Activated CD4-positive, CD25-positive, alpha-beta regulatory T cell treated with anti-CD3 and anti-CD28 coated beads, Interleukin-2, amount 50 U/mL, for 72 hours (primary cell): ENCODE data around the gene TRIP4.
"Not testable (repeated sequence)": the region's sequence is repeated elsewhere in the genome, so short reads cannot be mapped to it uniquely, and the experiment has no call there.

Source experiments
- DNase-seq: peaks from one replicate; pipeline ENCODE4 v3.0.0; 2021

The TRIP4 gene

DNA sequence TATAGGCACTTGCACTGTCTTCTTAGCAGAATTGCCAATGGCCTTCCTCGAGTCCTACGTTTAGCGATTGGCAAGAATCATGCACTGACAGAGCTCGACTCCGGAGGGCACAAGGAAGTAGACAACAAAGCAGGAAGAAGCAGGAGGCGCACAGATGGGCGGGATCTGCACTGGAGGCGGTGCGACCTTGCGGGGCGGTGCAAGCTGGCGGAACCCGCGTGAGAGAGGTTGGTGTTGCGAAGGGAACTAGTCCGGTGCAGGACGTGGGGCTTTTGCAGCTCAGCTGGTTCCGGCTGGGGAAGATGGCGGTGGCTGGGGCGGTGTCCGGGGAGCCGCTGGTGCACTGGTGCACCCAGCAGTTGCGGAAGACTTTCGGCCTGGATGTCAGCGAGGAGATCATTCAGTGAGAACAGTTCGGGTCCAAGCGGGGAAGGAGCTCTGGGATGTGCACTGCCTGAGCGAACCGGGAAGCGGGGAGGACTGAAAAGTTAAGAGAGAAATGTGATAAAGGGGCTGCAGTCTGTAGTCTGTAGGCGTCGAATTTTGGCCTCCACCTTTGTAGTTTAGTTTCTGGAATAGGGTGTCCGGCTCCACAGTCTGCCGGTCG lies at the start of gene TRIP4:
TSS of gene TRIP4 (plus strand) at position 275 of the 607 bp plus-strand sequence. CDS start at position 303, 28 bp downstream.
- DNase-seq = peak; percentile 93

DNA sequence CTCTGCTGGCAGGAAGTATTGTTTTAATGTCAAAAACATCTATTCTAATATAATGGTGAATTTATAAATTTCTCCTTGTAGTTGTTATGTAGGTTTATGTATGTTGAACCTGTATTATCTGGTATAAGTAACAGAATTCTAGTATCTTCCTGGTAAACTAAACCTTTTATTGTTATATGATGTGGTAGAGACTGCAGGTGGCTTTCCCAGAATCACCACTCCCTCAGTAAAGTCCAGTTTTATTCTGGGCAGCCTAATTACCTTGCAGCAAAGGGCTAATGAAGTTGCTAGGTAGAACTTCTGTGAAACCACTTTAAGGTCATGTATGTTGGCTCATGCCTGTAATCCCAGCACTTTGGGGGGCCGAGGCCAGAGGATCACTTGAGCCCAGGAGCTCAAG lies 47.3 kb upstream of the TRIP4 start:
- DNase-seq = no peak

DNA sequence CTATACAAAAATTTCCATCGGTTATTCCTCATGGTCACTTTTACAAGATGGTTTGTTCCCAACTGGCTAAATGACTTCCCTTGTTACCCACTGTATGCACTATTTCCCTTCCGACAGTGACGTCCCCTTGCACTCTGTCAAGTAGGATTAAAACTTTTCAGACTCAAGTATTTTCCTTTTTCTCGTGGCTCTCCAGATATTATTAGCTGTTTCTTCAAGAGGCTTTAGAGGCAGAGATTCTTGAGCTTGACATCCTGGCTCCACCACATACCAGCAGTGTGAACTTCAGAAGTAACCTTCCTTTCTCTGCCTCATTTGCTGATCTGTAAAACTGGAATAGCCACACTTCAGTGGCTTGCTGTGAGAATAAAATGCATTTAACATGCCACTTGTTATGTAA lies 45.7 kb upstream of the TRIP4 start:
- no peak for DNase-seq

DNA sequence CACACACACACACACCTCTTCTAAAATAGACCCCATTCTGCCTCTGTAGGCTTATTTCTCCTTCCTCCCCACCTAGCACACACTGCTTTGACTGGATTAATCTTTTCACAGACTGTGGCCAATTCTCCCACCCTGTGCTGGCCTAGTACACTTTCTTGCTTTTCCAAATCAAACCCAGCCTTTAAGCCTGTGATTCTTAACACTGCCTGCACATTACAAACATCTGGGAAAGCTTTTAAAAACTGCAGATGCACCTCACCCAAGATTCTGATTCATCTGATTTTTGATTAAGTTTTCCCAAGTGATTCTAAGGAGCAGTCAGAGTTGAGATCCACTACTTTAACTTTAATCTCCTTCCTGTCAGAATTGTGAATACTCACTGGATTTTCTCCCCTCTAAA lies 44.4 kb upstream of the TRIP4 start:
- DNase-seq = no peak

DNA sequence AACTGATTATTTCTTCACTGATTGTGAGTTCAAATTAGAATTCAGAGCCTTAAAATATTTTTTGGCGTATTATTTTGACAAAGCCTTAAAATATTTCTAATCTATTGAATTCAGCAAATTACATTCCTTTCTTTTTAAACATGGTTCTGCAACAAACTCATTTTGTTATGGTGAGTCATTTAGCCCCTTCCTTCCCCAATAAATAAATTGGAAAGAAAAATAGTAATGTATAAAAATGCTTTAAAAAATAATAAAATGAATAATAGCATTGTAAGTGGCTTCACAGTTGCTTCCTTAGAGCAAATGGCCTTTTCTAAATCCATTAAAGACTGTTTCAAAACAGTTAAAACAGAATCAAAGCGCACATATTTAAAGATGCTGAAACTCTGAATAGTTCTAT lies 43.8 kb upstream of the TRIP4 start:
- no peak for DNase-seq

DNA sequence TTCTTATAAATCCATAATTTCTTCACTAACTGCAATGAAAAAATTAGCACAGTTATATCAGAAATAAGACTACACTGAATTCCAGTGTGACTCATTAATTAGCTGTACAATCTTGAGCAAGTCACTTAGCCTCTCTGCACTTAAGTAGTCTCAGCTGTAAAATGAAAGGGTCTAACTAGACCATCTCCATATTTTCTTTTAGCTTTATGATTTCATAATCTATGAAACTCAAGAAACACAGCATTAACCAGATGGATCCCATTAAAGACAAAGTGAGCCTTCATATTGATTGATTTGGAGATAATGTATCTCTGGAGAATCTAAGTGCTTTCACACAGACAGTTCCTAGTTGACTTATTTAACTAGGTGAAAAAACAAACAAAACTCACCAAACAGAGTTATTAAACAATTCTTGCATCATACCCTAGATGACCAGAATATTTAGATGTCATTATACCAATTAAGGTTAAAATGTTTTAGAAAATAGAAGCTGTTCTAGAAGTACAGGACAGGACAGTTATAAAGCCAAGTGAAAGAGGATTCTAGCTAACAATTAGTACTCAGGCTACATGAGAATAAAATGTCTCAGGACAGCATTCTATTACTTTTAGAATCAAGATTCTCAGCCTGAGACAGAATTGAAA lies 42.9 kb upstream of the TRIP4 start:
- no peak for DNase-seq

DNA sequence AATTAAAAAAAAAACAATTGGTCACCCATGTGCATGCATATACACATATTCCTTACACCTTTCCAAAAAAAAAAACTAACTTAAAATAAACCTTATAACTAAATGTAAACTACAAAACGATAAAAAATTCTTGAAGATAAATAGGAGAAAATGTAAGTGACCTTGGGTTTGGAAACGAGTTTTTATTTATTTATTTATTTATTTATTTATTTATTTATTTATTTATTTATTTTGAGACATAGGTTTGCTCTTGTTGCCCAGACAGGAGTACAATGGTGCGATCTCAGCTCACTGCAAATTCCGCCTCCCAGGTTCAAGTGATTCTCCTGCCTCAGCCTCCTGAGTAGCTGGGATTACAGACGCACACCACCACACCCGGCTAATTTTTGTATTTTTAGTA lies 41.4 kb upstream of the TRIP4 start:
- not testable (repeated sequence) for DNase-seq

DNA sequence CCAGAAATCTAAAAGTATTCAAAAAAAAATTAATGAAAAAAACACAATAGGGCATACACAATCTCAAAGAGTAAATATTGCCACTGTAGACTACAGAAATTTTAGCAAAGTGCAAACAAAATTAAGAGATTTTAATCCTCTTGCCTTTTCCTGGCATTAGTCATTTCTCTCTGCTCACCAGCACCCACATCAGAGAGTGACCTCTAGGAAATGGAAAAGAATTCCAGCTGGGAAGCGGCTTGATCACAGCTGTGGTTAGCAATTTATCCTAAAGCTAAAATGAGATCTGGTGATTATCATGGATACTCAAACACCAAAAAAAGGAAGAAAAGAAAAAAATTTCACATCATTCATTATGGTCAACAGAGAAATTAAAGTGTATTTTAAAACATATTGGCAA lies 39.2 kb upstream of the TRIP4 start:
- DNase-seq = no peak

DNA sequence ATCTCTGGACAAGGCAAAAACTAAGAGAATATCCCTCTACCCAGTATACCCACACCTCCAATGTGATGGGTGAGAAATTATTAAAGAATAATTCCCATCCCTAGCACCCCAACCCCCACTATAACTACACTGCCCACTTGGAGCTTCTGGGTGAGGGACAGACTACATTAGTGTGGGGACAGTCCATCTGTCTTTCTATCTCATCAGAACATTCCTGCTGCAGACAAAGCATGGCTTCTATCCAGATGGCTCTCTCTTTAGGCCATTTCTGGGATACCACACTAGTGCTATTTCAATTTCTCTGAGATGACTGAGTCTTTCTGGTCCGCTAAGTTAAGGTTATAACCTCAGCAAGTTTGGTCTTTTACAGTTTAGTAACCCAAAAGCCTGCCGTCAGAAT lies 38.3 kb upstream of the TRIP4 start:
- no peak for DNase-seq

DNA sequence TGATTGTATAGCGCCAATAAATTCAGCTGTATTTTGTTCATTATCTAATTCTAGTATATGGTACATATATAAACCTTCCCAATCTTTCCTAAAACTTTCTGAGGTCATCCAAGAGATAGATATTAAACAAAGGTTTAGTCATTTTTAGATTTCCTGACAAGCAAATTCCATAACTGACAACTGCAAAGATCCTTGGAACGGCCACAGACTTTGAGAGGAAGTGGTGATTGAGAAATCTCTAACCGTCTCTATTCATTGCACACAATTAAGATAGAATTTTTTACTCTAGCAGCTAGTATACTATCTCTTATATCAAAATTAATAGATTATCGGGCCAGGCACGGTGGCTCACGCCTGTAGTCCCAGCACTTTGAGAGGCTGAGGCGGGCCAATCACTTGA lies 36.4 kb upstream of the TRIP4 start:
- DNase-seq = no peak

DNA sequence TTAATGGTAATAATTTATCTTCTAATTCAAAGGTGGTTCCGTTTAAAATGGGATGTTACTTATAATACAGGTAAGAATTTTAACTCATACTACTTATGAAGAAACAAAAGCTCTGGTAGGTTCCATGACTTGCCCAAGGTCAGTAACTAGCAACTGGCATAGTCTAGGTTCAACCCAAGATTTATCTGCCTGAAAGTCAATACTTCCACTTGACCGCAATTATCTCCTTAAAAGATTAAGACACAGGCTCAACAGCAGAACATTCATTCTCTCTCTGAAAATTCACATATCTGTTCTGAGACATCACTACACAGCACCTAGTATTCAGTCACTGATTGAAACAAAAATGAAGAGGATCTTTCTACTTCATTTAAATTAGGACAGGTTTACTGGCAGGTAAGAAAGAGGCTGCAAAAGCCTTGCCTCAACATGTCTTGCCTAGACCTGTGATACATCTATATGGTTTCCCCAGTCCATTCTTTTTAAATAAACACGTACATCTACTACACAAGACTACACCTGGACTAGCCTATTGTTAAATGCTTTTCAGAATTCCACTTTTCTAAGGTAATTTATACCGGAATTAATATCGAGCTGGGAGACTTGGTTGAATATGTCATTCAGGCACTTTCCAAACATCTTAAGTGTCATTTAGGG lies 32.8 kb upstream of the TRIP4 start:
- DNase-seq = no peak

DNA sequence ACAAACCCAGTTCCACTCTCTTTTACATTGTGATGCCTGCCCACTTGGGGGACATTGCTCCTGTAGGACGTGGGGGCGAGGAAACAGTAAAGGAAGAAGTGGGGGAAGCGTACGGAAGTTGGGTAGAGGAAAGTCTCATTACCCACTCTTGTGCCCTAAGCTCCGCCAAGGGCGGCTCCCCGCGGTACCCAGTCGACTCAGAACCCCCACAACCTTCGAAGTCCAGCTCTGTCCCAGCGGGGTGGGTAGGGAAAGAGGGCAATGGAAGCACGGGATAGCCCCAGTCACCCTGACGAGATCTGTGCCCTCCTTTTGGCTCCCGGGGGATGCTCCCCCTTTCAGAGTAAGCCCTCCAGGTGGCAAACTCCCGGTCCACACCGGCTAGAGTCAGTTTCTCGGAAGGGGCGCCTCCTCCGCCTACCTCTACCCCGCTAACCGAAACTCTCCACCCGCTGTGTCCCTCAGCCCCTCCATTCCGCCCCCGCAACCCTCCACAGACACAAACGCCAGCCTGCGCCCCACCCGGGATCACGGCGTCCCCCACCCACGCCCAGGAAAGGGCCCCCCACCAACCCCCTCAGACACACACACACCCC lies 32.2 kb upstream of the TRIP4 start:
- no peak for DNase-seq

DNA sequence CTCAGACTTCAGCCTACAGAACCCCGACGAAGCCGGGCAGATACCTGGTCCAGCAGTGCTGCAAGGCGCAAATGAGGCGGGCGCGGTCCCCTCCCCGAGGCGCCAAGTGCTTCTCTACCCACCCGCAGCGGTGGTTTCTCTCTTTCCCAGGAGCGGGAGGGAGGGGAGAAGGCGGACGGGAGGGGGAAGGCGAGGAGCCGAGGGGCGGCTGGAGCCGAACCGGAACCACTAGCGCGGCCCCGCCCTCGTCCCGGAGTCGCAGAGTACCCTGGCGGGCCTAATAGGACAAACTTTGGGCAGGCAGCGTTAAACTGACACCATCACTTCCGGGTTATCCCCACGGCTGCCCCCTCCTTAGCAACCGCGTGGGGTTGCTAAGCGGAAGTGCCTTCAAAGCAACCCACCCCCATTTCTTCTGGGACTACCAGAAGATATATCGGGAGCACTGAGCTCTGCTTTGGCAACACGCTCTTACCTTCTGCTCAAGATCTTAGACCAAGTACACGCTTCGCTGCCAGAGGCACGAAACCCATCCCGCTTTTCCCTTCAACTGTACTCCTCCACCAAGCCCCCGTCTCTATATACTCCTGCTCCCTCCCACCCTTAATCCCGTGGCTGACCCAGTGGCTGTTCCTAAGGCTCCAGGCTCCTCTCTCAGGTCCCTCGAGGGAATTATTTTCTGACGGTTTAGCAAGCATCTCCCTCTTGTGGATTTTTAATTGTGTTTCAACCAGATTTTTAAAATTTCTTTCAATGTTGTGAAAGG lies 31.5 kb upstream of the TRIP4 start, which contains the start of gene CSNK1G1:
TSS of gene CSNK1G1 (minus strand) at position 230 of the 766 bp plus-strand sequence. CDS start 55,674 bp downstream, outside the sequence.
- peak; percentile 88 for DNase-seq

DNA sequence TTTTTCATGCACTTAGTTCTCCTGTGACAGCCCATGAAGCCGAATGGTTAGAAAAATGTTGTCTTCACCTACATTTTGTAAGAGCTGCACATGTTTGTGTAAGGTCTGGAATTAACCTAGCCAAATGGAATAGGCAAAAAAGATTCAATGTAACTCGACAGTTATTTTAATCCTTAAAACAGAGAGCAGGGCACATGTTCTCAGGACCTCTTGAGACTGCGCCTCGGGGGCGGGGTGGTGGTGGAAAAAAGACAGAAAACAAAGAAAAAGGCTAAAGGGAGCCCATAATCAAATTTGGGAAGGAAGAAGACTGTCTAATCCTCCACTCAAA lies 31.0 kb upstream of the TRIP4 start:
- DNase-seq = no peak

DNA sequence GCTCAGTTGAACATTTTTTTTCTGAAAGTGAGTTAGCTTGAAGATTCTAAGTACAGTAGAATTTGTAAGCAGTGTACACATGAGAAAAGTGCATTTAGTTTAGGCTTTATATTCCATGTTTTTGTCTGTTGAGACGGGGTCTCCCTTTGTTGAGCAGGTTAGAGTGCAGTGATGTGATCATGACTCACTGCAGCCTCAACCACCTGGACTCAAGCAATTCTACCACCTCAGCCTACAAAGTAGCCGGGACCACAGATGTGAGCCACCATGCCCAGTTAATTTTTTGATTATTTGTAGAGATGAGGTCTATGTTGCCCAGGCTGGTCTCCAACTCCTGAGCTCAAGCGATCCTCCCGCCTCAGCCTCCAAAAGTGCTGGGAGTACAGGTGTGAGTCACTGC lies 26.4 kb upstream of the TRIP4 start:
- no peak for DNase-seq

DNA sequence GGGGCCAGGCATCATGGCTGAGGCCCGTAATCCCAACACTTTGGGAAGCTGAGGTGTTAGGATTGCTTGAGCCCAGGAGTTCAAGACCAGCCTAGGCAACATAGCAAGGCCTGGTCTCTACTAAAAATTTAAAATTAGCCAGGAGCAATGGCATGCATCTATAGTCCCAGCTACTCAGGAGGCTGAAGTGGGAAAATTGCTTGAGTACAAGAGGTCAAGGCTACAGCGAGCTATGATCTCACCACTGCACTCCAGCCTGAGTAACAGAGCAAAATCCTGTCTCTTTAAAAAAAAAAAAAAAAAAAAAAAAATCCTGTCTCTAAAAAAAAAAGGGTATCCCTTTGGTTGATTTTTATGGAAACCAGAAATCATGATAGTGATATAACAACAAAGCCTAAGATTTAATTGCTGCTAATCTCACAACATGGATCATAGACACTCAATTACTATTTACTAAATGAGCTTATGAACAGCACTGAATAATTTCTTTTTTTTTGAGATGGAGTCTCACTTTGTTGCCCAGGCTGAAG lies 18.5 kb upstream of the TRIP4 start:
- DNase-seq = no peak

DNA sequence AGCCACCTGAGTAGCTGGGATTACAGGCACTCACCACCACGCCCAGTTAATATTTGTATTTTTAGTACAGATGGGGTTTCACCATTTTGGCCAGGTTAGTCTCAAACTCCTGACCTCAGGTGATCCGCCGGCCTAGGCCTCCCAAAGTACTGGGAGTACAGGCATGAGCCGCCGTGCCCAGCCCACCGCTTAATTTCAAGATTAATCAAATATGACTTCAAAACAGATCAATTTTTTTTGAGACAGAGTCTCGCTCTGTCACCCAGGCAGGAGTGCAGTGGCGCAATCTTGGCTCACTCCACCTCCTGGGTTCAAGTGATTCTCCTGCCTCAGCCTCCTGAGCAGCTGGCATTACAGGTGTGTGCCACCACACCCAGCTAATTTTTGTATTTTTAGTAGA lies 16.3 kb upstream of the TRIP4 start:
- not testable (repeated sequence) for DNase-seq

DNA sequence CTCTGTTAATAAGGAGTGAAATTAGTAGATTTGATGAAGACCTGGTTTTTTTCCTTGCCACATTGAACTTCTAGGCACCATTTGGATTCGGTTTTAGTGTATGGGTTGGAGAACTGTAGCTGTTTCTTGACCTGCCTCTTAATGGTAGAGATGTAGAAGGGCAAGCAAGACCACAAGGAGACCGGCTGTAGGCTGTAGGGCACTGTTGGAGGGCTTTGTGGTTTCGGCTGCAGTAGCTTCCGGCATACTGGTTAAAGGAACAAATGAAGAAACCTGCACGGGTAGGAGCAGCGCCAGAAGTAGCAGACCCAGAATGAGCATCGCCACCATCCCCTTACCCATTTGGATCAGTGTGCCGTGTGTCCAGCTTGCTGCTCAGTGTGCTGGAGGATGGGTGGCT lies 14.3 kb upstream of the TRIP4 start:
- no peak for DNase-seq

DNA sequence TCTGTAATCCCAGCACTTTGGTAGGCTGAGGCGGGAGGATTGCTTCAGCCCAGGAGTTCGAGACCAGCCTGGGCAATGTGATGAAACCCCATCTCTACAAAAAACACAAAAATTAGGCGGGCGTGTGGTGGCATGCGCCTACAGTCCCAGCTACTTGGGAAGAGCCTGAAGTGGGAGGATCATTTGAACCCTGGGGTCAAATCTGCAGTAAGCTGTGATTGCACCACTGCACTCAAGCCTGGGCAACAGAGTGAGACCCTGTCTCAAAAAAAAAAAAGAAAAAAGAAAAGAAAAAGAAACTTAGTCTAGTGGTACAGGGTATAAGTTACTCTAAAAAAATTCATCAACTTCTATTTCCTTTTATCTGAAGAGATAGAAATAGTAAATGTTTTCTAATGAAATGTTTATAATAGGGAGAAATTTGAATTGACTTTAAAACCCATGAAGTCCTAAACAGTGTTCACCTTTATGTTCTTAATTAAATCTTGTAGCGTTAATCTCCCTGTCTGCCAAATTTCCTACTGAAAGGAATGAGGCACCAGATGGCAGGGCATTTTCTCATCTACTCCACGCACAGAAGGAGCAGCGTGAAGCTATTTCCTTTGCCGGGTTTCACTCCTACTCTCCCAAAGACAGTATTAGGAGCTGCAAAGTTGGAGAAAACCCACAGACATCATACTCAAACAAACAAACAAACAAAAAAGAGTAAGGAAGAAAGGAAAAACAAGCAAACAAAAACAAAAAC lies 8.2 kb upstream of the TRIP4 start:
- DNase-seq = no peak

DNA sequence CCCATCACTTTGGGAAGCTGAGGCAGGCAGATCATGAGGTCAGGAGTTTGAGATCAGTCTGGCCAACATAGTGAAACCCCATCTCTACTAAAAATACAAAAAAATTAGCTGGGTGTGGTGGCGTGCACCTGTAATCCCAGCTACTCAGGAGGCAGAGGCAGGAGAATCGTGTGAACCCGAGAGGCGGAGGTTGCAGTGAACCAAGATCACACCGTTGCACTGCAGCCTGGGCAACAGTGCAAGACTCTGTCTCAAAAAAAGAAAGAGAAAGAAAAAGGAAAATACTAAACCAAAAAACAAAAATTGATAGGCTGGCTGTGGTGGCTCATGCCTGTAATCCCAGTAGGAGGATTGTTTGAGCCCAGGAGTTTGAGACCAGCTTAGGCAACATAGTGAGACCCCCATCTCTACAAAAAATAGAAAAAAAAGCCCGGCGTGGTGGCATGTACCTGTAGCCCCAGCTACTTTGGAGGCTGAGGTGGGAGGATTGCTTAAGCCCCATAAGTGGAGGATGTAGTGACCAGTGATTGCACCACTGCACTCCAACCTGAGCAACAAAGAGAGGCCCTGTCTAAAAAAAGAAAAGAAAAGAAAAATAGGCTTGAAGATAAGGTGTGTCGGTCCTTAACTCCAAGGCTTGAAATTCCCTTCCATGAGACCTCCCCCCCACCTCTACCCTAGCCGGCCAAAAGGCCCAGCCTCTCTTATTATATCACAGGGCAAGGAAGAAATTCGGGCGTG lies 7.3 kb upstream of the TRIP4 start:
- DNase-seq = not testable (repeated sequence)

DNA sequence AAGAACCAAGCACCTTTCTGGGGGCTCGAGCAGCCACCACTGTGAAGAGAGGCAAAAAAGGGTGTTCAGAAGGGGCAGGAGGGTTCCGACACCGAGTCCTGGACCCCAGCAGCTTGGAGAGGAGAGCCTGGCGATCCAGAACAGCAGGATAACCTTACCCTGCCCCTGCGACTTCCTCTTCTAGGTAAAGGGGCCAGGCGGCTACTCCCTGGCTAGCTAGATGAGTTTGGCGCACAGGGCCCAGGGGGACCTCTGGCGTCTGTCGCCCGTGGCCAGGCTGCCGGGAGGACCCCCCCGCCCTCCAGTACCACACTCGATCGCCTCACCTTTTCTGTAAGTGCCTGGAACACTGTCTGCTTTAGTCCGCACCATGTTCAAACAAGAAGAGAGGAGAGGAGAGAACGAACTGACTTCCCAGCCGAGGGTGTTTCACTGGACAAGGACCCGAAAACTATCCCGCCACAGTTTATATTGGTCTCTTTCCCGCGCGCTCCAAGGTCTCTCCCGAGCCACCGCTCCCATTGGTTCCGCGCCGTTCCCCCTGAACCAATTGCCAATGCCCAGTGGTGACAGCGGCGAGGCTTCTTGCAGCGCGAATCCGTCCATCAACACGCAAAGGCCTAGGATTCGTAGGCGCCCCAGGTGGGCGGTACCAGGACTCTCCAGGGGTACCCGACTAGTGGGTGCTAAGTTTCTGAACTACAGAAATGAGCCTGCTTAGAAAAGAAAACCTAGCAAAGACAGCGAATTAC lies 6.5 kb upstream of the TRIP4 start, which contains the start of gene PCLAF:
TSS of gene PCLAF (minus strand) at position 442 of the 752 bp plus-strand sequence. CDS start at position 372, 70 bp downstream.
- peak; percentile 87 for DNase-seq
